GM12872 (cell line): ENCODE data around the gene ZNF687.

Experiments used
- TF ChIP-seq, protein P1 (sequence below): IDR thresholded peaks from 3 replicates; pipeline ENCODE4 v1.5.1; 2011; ENCODE audit warnings: low read depth, mild to moderate bottlenecking, low read length, moderate library complexity; ENCODE audit not compliant: insufficient read depth

Gene ZNF687

DNA sequence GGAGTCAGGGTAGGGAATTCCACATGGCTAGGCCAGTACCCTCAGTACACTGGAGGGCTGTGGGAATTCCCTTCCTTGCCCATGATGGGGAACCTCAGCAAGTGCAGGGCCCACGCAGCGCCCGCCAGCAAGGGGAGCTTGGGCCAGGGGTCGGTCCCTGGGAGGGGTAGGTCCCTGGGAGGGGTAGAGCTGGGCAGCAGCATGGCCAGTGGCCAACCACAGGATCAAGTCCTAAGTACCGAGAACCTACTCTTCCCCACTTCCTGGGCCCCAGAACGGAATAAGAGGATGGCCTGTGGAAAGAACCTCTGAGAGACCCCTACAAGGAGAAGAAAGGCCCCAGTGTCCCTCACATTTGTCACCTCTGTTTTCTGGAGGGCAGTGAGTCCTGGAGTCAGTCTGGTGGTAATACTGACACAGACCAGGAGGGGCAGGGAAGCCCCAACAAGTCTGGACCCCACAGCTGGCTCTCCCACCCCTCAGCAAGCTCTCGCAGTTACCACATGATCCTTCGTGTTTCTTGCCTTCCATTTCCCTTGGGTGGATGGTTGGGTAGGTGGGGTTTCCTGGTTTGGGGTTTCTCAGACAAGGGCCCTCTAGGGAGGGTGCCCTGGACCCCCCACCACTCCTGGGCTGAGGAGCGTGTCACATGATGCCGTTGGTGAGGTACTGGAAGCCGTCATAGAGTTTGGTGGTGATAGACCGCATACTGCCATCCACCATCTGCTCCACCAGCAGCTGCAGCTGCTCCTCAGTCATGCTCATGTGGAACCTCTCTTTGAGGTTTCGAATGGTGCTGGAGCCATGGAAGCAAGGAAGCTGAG lies 10.3 kb downstream of the ZNF687 start:
- TF ChIP-seq, protein P1, sequence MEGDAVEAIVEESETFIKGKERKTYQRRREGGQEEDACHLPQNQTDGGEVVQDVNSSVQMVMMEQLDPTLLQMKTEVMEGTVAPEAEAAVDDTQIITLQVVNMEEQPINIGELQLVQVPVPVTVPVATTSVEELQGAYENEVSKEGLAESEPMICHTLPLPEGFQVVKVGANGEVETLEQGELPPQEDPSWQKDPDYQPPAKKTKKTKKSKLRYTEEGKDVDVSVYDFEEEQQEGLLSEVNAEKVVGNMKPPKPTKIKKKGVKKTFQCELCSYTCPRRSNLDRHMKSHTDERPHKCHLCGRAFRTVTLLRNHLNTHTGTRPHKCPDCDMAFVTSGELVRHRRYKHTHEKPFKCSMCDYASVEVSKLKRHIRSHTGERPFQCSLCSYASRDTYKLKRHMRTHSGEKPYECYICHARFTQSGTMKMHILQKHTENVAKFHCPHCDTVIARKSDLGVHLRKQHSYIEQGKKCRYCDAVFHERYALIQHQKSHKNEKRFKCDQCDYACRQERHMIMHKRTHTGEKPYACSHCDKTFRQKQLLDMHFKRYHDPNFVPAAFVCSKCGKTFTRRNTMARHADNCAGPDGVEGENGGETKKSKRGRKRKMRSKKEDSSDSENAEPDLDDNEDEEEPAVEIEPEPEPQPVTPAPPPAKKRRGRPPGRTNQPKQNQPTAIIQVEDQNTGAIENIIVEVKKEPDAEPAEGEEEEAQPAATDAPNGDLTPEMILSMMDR = peak; percentile 26; the same call in 1 of the 3 replicates

DNA sequence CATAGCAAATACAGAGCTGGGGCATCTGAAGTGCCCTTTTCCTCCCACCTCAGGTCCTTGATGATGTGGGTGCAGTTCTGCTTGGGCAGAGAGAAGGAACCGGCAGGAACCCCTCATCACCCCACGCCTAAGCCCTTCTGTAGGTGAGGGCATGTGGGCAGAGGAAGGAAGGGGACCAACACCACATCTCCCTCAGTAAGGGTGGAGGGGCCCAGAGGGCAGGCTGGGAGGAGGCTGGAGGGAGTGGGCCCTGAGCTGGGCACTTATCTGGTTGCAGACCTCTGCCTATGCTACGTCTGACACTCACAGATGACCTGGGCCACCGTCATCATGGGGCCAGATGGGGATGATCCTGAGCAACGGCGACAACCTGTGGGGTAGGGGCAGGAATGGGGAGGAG lies 11.0 kb downstream of the ZNF687 start:
- TF ChIP-seq, protein P1 = no peak

DNA sequence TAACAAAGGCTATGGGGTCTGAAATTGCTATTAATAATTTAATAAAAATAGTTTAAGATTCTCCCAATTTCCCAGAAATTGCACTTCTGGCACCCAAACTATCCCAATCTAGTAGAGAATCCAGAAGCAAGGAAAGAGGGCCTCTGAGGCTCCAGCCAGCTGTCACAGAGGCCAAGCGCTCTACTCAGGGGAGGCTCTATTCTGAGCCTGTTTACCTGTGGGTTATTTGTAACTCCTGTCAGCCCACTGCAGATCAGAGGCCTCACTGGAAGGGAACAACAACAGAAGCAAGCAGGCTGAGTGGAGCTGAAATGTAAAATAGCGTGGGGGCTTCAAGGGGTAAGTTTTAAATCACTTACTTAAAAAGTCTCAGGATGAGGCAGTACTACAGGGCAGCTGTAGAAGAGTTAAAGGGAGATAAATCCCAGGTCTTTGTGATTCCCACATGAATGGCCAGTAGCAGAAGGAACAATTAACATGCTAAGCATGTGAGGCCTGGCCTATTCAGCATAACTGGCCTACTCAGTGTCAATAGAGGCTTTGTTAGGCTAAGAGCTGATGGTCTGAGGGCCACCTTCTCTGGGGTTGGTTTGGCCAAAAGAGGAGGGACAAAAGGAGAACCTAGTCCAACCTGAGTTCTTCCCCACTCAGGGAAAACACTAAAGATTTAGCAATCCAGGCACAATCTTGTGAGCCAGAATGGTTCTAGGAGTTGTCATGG lies 12.8 kb downstream of the ZNF687 start:
- TF ChIP-seq, protein P1 = no peak

DNA sequence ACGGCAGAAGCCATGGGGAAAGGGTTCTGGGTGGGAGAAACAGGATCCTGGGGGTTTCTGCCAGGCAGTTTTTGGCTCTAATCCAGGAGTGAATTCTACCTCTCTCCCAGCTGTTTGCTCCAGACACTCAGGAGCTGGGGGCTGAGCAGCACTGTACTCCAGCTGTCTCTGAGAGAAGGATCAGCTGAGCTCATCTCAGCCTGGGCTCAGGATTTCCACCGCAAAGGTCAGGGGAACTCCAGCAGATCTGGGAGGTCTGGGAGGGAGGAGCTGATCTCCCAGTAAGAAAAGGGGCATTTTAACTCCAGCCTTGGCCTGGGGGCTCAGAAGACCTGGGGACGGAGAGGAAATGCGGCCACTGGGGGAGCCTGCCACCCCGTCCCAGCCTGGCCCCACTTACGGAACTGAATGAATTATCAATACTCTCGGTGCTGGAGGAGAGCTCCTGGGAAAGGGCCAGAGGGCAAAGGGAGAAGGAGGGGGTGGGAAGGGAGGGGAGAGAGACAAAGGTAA lies 27.8 kb downstream of the ZNF687 start:
- TF ChIP-seq, protein P1 = no peak

DNA sequence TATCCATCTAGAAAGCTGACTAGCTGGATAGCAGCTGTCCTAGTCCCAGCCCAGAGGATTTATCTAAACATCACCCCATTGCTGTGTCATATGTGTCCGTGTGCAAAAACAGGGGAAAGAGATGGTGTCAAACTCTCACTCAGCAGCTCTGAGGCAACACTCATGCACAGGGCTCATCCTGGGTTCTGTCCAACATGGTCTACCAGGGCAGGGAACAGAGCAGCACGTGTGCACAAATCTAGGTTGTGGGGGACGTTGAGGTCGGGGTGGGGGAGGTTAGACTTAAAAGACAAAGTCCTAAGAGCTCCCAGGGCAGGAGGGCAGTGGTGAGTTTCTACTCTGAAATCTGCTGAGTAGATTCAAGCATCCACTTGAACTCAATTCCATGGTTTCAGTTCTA lies 28.9 kb downstream of the ZNF687 start:
- TF ChIP-seq, protein P1 = no peak

DNA sequence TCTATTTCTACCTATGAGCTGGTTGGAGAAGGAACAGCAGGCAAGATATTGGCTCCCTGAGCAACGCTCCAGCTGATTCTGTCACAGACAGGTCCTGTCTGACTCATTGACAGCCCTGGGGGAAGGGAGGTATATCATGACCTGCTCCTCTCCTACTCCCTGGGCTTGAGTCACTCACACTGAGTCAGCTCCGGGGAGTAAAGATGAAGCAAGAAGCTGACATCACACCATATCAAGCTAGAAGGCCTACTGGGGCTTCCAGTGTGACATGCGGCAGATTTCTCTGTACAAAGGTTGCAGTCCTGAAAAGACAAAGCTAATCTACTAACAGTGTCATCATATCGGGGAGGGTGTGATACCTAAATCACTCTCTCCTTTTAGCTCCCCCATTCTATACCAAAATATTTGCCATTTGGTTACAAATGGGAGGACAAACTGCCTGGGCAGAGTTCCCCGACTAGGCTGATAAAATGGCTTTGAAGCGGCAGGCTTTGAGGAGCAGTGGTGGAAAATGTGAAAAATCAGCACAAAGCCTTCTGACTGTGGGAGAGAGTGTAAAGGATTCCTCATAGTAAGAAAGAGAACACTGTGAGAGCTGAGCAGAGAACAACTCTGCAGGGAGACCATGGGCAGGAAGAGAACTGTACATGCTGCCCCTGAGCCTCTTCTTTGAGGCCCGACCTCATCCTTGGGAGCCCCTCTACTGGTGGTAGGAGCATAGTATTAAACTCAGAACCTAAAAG lies 29.7 kb downstream of the ZNF687 start:
- TF ChIP-seq, protein P1 = no peak

DNA sequence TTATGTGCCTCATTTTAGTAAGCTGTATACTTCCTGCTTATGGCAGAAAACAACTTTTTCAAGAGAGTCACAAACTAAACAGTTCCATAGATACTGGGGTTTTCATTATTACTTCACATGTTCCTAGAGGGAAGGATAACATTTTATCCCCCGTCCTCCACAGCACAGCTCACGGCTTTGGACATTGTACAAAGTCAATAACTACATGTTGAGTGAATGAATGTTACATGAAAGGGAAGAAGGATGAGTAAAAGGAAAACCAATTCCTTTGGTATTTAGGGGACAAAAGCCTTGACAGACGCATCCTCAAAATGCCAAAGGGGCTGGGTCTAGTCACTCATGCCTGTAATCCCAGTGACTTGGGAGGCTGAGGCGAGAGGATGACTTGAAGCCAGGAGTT lies 30.3 kb downstream of the ZNF687 start:
- TF ChIP-seq, protein P1 = no peak
